ENCODE data around the gene NHLH1.
"Not testable (repeated sequence)": the region's sequence is repeated elsewhere in the genome, so short reads cannot be mapped to it uniquely, and the experiment has no call there.

The NHLH1 gene

DNA sequence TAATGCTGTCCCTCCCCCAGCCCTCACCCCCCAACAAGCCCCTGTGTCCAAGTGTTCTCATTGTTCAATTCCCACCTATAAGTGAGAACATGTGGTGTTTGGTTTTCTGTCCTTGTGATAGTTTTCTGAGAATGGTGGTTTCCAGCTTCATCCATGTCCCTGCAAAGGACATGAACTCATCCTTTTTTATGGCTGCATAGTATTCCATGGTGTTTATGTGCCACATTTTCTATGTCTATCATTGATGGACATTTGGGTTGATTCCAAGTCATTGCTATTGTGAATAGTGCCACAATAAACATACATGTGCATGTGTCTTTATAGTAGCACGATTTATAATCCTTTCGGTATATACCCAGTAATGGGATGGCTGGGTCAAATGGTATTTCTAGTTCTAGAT, 17.9 kb downstream of the NHLH1 start:
- DNase-seq = not testable (repeated sequence)

DNA sequence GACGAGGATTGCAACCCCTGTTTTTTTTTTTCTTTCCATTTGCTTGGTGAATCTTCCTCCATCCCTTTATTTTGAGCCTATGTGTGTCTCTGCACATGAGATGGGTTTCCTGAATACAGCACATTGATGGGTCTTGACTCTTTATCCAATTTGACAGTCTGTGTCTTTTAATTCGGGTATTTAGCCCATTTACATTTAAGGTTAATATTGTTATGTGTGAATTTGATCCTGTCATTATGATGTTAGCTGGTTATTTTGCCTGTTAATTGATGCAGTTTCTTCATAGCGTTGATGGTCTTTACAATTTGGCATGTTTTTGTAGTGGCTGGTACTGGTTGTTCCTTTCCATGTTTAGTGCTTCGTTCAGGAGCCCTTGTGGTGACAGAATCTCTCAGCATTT, 21.5 kb downstream of the NHLH1 start:
- DNase-seq = not testable (repeated sequence)

DNA sequence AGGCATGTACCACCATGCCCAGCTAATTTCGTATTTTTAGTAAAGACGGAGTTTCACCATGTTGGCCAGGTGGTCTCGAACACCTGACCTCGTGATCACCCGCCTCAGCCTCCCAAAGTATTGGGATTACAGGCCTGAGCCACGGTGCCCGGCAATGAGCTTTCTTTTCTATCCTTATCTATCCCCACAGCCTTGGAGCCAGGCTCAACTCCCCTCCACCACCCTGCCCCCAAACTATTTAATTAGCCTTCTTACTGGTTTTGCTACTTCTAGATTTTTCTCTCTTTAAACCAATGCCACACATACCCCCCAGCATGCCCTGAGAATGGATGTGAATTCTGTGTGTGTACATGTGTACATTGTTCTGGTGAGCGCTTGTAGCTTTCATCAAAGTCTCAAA, 27.8 kb downstream of the NHLH1 start:
- DNase-seq = no peak

DNA sequence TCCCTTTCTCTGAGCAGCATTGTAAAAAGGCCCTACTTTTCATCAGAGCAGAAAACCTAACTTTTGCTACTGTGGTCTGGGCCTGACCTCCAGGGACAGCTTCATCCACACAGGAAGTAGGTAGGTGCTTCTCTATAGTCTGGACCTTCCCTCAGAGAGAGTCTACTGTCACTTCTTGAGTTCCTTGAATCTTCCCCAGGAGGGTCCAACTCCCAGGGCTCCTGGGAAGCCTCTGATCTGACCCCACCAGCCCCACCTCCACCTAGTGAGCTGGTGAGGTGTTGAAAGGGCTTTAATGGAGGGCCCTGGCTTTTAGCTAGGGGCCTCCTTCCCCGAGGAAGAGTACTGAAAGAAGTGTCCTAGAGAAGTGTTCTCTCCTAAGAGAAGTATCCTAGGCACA, 30.8 kb downstream of the NHLH1 start:
- DNase-seq = no peak

DNA sequence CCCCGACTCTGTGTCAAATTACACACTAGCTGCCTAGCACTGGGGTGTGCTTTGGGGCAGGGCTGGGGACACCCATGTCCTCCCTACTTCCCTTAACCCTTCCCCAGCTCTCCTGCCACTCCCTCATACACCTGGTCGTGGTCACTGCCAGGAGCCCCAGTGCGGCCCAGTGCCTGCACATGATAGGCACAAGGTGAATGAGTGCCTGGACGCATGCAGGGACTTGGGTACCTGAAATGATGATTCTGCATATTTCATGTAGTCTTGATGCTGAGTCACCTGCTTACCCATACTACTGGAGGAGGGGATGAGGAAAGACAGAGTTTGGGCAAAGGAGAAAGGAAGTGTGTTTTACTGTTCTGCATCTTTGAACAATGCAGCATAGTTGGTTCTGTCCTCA, 32.0 kb downstream of the NHLH1 start:
- no peak for DNase-seq

DNA sequence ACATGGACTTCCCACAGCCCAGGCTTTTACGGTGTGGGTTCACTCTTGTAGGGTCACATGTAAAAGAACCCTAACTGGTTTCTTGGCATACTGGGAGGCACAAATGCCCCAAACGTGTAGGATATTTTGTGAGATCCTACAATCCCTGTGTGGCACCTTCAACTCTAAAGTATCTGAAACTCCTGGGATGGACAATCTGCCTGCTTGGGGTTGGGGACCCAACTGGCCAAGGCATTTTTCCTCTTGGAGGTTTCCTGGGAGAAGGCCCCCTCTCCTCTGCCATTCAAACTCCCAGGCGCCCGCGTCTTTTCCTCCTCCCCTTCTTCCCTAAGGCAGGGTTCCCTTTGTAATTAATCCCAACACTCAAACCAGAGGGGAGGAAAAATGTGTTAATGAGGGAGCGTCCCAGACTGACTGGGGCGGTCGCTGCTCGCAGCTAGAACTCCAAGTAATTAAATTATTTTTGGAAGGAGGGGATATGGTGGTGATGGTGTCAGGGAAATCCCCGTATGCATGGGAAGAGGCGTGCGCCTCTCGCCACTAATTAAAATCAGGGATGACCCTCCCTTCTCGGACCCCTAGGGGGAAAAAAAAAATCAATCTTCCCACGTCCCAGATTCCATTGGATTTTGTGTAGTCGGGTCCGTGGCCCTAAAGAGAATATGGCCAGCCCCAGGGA, 32.8 kb downstream of the NHLH1 start:
- DNase-seq = no peak

DNA sequence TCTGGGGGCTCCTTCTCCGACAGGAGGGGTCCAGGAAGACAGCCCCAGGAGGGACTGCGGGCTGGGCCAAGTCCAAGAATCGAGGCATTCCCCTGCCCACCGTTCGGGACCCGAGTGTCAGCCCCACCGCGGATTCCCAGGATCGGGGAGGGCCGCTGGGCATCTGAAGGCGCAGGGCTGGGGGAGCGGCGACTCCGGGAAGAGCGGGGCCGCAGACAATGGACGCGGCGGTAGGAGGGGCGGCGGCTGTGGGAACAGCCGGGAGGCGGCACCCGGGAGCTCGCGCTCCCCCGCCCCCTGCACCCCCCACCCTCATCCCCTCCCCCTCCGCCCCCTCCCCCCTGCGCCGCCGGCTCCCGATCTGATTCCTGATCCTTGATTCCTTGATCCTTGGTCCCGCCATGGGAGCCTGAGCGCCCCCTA, 33.4 kb downstream of the NHLH1 start, which contains the start of gene VANGL2:
TSS of gene VANGL2 (plus strand) at position 342 of the 423 bp plus-strand sequence. CDS start 15,274 bp downstream, outside the sequence.
- DNase-seq = peak; percentile 28

DNA sequence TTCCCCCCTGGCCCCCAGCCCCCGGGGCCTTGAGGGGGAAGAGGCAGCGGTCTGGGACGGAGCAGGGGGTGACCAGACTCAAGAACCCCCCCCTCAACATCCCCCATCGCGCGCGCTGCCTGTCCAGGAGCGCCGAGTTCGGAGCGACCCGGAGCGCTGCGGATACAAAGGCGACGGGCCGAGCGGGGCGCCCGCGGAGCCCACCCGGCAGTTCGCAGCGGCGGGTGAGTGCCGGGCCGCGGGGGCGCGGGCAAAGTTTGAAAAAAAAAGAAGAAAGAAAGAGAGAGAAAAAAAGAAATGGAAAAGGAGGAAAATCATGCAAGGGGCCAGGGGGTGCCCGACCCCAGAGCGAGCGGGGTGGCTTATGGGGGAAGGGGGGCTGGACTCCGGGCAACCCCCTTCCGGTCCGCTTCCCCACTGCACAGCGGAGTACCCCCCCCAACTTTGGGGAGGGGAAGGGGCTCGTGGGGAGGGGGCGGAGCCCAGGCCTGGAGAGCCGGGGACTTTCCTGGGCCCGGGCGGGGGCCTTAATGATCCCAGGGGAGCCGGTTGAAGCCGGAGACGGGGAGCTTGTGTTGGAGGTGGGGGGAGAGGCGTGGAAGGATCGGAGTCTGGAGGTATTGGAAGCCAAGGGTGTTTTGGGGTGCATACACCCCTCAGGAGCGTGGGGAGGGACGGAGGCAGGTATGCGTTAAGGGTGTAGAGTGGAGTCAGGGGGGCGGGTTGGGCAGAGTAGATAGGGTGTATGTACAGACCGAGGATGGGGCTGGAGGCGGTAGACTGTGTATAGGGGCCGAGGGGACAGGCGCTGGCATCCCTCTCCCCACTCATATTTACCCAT, 34.0 kb downstream of the NHLH1 start:
- DNase-seq = no peak

DNA sequence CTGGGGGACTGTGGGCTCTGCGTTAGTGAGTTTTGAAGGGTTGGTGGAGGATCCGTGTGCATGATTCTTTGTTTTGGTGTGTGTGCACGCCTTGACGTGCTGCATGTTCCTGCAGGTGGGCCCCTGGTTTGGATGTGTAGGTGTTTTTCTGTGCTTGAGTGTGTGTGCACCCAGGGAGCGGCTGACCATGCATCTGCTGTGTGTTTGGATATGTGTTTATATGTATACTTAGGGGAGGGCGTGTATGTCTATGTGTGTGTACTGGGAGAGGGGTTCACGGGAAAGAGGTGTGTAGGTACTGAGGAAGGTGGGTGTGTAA, 34.6 kb downstream of the NHLH1 start:
- DNase-seq = no peak

DNA sequence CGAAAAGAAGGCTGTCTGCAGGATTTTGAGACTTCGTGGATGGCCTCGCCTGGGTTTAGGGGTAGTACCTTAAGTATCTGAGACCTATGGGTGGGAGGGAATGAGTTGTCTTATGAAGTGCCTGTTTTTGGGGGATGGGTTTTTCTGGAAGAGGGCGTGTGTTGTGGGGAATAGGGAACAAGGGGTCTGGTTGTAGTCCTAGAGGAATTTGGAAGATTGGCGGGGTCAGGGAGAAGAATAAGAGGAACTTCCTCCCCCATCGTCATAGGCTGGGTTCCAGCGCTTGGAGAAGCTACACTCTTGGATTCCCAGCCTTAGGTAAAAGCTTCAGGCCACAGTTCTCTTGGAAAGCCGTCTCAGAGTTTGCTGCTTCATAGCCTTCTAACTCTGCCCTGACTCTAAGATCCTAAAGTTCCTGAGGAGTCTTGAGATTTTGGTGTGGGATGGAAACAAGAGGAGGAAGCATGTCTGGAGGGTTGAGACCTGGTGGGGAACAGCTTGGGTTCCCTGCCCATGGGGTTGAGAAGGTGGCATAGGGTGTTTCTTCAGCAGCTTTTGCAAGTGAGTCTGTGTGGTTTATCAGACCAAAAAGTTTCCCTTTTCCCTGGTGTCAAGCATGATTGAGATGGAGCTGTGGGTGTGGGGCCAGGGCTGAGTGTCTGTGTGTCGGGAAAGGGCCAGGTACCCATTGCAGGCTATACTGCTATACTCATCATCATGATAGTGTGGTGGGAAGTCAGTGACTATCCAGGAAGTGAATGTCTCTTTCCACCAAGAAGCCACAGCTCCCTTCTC, 35.3 kb downstream of the NHLH1 start:
- DNase-seq = no peak

DNA sequence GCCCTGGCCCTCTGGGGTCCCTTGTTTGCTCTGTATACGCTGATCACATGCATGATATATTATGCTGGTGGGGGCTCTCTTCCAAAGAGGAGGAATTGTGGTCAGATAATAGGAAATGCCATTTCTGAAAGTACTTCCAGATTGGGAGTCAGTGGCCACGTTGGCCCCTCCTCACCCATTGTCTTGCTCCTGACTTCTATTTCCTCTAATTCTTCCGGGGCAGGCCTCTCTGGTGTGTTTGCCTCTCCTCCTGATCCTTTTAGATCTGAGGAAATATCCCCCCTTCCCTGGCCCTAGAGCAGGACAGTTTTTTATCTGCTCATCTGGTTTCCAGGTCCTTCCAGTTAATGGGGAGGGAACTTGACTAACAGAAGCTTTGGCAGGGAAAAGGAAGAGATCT, 36.4 kb downstream of the NHLH1 start:
- no peak for DNase-seq

DNA sequence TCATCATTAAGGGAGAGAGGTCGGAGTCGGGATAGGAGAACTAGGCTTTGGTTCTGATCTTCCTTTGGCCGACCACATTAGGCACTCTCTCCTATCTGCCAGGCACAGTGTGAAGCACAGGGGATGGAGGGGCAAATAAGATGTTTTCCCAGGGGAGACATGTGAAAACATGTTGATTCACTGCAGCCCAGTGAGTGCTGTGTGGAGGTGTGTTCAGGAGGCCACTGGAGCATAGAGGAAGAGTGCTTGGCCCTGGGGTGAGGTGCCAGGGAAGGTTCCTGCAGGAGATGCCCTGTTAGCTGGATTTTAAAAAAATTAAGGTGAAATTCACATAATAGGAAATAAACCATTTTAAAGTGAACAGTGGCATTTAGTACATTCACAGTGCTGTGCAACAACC, 37.2 kb downstream of the NHLH1 start:
- no peak for DNase-seq

DNA sequence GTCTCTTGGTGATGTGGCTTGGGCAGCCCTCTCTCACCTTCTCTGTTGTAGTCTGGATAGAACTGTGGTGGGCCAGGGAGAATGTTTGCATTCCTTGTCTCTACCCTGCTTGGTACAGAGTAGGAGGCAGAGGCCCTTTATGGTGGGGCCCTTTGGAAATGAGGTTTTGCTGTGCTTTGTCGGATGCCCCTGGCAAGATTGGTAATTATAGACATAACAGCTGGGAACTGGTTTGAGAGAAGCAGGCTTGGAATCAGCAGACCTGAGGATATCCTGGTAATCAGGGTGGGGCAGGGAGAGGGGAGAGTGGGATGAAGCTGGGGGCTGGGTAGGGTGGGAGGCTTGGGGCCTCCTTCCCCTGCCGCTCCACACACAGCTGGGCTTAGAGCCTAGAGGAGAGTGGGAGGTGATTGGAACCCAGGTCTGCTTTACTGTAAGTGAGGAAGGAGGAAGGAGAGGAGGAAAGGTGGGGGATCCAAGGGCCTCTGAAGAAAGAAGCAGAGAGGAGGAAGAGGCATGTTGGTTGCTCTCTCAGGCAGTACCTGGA, 38.5 kb downstream of the NHLH1 start:
- DNase-seq = no peak

DNA sequence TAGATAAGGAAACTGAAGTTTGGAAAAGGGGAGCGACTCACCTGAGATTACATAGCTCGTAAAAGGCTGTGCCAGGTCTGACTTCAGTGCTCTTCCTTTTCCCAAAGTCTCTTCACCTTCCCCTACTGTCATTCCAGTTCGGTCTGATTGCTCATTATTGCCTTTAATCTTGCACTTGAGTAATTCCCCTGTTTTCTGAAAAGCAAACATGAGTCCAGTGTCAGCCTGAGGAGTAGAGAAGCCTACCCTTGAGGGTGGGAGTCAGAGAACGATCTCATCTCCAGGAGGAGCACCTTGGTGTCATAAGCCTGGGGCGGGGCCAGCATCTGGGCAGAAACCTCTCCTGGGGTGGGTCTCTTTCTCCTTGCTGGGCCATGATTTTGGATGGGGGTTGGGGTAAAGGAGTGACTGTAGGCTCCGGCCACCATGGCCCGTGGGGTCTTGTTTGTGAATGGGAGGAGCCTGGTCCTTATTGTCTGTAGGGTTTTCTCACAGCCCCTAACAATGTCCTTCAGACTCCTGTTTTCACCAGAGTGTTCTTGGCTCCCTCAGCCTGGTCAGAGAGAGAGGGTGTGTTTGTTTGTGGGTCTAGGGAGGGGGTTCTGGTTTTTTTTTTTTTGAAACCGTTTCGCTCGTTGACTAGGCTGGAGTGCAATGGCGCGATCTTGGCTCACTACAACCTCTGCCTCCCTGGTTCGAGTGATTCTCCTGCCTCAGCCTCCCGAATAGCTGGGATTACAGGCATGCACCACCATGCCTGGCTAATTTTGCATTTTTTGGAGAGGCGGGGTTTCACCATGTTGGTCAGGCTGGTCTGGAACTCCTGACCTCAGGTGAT, 39.5 kb downstream of the NHLH1 start:
- DNase-seq = no peak

DNA sequence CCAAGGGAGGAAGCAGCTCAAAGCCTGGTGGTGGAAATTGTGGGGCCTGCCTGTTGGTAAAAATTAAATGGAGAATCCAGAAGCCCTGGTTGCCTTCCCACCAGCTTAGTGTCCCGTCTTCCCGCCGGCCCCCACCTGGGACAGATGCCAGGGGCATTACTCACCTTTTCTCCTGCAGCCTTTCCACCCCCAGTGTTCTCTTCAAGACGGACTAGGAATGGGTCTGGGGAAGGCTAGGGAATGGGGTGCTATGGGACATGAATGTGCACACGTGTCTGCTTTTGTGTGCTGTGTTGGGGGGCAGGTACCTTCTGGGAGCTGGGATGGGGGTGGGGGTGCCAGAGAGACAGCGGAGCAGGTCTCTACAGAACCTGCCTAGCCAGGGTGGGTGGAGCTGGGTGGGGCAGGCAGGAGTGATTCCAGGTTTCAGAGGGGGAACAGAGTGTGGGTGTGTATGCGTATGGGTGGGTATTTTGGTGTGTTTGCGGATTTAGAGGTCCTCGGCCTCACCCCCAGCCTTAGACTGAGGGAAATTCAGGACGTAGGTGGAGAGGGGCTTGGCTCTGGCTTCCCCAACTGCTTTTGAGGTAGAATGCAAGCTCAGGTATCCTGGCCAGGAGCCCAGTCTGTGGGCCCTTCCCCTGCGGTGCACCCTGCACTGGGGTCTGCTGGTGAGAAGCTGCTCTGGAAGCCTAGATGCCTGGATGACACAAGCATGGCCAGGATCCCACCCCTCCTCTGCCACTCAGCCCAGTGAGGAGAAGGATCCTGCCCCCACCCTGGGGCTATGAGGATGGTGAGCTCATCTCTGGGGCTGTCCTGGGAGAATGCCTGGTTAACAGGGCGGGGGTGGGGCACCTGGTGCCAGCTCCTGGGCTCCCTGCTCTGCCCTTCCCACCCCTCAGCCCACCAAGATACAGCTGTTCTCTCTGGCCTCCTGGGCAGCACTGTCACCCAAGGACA, 41.2 kb downstream of the NHLH1 start:
- no peak for DNase-seq

DNA sequence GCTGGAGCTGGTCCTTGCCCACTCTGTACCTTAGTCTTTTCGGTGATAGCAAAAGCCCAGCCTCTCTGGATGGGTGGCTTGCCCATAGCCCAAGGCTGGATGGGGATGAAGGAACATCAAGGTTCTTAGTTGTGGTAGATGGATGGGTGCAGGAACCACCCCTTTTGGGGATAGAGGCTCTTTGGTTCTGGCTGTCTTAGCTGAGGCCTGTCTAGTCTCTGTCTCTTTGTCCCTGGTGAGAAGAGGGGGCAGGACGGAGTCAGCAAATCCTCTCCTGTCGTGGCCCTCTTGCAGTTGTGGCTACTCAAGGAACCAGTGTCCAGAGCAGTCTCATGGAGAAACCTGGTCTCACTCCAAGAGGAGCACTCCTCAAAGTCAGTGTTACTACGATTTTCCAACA, 42.0 kb downstream of the NHLH1 start:
- no peak for DNase-seq

DNA sequence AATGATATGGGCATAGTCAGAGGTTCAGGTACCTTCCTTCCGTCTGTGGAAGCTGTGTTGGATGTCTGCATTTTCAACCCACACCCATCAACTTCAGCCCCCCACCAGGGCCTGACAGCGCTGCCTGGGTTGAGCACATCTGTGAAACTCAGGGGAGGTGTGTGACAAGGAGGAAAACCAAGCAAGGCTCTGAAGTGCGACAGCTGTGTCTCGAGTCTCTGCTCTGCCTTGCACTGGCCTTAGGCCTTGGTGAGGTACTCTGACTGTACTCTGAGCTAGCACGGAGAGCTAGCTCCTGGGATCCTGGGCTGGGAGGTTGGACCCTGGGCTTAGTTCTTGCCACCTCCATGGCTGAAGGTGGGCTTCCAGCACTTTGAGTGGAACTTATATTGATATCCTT, 42.6 kb downstream of the NHLH1 start:
- no peak for DNase-seq

DNA sequence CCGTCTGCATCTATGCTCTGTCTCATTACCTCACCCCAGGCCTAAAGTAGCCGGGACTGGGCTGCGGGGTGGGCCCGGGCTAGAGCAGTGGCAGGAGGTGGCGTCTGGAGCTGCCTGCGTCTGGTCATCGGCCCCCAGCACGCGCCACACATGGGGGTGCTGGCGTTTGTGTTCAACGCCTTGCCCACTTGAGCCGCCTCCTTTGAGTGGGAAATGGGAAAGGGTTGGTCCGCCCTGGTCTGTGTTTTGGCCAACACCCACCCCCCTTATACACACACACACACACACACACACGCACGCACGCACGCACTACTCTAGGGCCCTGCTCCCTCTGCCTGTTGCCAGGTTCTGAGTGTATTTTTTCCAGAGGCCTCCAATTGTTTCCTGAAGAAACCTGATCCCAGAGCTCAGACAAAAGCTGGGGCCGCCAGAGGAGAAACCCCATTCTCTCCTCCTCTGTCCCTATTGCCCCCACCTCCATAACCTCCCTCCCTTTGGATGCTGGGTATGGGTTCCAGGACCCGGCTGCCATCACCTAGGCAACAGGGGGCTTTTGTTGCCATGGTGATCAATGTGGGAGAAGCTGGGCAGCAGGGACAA, 43.6 kb downstream of the NHLH1 start:
- no peak for DNase-seq

DNA sequence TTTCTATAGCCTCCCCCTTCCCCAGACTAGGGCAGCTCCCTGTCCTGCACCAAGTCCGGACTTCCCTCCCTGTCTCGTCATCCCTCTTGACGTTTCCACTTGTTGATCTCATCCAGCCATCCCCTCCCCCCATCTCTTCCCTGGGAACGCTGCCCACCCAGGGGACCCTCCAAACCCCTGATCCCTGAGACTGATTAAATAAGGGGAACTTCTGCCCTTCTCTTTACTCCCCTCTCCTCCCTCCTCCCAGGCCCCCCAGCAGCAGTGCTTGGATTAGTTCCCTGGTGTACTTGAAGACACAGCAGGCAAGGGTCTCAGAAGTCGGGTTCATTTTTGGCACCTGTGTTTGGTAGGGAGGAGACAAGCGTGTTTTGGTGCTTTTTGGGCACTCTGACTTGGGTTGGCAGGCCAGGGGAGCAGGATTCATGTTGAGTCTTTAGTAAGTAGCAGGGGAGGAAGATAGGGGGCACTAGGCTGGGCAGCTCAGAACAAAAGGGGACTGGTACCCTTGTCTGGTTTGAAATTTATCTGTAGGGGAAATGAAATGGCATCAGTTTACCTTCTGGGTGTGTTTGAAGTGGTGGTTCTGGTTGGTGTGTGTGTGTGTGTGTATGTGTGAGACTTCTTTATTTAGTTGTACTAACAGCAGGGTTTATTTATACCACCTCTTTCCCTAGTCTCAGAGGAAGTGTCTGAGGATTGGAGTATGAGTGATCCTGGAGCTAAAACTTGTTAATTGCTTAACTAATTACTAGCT, 44.6 kb downstream of the NHLH1 start:
- DNase-seq = no peak

DNA sequence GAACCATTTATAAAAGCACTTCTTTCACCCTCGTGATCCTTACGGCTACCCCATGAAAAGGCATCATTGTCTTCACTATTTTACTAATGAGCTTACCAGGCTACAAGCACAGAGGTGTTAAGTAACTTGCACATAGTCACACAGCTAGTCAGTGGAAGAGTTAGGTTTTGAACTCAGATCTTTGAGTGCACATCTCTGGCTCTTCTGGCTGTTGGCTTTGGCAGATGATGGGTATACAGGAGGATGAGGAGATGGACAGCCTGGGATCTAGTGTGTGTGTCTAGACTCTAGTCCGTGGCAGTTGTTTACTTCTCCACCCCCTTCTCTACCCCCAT, 45.1 kb downstream of the NHLH1 start:
- DNase-seq = no peak

Data from activated CD4-positive, alpha-beta T cell treated with anti-CD3 and anti-CD28 coated beads, Interleukin-2, Interleukin-6, amounts not matched to agents 100 ng/mL and 50 ng/mL, durations not matched to agents 16 hours and 8 hours (primary cell).